ENCODE data around the gene ZNF699.
"Not testable (repeated sequence)": the region's sequence is repeated elsewhere in the genome, so short reads cannot be mapped to it uniquely, and the experiment has no call there.

The ZNF699 gene

DNA sequence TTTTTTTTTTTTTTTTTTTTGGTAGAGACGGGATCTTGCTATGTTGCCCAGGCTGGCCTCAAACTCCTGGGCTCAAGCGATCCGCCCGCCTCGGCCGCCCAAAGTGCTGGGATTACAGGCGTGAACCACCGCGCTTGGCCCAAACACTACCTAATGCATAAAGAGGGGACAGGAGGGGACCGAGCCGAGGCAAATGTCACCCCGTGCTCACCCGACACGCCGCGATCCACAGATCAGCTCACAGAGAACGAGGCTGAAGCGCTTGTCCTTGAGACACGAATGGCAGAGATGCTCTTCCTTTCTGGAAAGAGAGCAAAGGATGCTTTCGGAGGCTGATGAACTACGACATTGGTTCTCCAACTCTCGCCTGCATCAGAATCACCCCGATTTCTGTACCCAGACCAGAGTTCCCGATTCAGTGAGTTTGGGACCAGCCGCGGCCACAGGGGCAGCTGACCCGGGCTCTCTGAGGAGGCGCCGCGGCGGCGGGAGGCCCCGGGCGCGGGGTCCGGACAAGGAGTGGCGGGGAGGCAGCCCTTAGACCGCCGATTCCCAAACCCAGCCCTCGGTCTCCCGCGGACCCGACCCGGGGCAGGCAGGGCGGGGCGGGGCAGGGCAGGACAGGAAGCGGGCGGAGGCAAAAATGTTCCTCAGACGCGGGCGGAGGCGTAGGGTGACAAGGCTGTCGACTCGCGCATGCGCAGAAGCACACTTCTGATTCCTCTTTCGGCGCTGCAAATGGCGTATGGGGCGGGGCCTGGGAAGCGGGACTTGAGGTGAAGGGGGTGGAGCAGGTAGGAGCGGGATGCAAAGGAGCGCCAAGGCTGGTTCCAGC, at the start of gene ZNF699:
Gene ZNF699 (minus strand): TSS at position 700 of the 835 bp plus-strand sequence. CDS start 4,719 bp downstream, outside the sequence.
- peak; percentile 71 to 98 (median 95) for DNase-seq

DNA sequence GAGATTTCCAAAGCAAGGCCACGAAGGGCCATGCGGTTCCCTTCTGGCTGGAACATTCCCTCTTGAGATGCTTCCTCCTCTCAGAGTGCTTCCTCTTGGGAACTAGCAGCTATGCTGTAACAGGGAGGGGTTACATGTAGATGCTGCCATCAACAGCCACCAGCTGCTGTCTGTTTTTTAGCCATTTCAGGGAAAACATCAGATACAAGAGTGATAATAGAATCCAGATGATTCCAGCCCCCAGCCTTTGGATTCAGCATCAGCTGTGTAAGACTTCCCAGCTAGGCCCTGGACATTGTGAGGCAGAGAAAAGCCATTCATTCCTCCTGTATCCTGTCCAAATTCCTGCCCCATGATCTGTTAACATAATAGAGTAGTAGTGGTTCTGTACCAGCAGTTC, 45.0 kb upstream of the ZNF699 start:
- DNase-seq, result no peak

- DNase-seq, result no peak
Observed at GRCh38 chr19:9353011-9353410, 43.4 kb upstream of the ZNF699 start.

DNA sequence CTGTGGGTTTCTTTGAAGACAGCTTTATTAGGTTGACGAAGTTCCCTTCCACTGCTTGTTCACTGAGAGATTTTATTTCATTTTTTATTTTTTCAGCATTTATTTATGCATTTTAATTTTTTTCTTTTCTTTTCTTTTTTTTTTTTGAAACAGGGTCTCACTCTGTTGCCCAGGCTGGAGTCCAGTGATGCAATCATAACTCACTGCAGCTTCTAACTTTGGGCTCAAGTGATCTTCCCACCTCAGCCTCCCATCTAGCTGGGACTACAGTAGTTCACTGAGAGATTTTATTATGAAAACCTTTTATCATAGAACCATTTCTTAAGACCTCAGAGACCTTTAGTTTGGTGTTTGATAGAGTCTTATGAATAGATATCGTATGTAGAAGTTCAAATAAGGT, 42.9 kb upstream of the ZNF699 start:
- DNase-seq, result no peak

GRCh38 chr19:9348671-9349070, 39.0 kb upstream of the ZNF699 start:
- no peak for DNase-seq

DNA sequence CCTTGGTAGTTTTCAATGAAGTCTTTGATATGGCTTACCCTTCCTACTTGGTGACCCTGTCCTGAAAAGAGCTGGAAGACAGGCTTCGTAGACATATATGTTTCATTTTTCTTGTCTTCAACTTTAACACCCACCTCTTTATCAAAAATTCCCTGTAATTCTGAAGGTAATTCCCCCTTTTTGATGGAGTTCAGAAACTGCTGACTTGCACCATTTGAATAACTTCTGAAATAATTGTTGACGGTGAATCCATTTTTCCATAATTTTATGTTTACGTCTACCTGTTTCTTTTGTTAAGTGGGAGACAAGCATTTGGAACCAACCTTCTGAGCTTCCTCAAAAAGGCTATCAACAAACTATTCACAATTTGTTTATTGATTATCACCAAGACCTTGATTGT, 38.6 kb upstream of the ZNF699 start:
- DNase-seq, result no peak

DNA sequence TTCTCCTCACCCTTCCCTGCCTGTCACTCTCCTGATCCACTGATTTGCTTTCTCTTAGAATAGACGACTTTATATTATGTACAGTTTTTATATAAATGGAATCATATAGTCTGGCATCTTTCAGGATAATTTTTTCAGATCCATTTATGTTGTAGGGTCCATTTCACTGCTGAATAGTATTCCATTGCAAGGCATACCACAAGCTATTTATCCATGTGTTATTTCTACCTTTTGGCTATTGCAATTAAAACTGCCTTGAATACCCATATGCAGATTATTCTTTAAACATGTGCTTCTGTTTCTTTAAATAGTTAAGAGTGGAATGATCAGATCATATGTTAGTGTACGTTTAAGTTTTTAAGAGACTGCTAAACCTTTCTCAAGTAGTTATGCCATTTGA, 35.4 kb upstream of the ZNF699 start:
- no peak for DNase-seq

- DNase-seq, result no peak
Observed at GRCh38 chr19:9342610-9343304, 33.1 kb upstream of the ZNF699 start.

- DNase-seq, result no peak
Observed at GRCh38 chr19:9329999-9330398, 20.4 kb upstream of the ZNF699 start.

DNA sequence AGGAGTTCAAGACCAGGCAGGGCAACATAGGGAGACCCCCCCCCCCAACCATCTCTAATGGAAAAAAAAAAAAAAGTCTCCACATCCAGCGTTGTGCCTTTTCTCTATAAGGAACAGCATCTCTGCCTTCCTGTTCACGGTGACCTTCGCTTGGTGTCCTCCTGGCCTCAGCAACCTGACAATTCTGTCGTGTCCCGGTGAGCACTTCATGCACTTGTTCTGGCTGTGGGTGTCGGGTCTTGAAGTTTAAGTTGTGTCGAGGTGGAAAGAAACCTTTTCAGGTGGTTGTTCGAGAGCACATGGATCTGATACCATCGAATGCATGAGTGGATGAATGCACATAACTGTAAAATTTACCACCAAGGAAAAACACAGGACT, 14.9 kb upstream of the ZNF699 start:
- DNase-seq, result no peak

DNA sequence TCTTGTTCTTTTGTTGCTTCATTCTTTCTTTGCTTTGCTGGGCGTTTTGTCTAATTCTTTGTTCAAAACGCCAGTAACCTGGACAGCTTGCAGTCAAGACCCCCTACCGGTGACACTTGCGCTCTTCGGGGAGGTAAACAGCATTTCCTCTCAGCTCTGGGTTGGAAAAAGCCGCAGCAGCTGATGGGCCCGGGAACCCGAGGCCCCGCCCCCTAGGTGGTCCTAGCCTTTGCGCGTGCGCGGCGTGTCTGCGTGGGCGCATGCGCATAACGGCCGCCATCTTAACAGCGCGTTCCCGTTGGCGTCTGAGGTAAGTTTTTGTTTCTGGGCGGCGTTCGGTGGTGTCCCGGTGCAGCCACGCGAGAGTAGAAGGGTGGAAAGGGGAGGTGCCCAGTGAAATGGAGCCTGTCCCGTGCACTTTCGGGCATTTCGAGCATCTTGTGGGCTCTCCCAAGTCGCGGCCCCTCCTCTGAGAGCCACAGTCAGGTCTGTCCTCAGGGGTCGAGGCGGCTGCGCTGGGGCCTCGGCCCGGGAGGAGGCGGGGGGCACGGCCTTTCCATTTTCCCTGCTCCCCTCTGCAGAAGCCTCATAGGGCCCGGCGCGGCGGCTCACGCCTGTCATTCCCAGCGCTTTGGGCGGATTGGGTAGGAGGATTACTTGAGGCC, 14.4 kb upstream of the ZNF699 start, which contains the start of gene ZNF559:
Gene ZNF559 (plus strand): TSS at position 261 of the 665 bp plus-strand sequence. CDS start 14,371 bp downstream, outside the sequence.
- peak in 55 of 56 donors; percentile 24 to 93 (median 82) for DNase-seq

- peak; percentile 16 to 88 (median 69) for DNase-seq
Observed at GRCh38 chr19:9323557-9323918, 13.9 kb upstream of the ZNF699 start.

DNA sequence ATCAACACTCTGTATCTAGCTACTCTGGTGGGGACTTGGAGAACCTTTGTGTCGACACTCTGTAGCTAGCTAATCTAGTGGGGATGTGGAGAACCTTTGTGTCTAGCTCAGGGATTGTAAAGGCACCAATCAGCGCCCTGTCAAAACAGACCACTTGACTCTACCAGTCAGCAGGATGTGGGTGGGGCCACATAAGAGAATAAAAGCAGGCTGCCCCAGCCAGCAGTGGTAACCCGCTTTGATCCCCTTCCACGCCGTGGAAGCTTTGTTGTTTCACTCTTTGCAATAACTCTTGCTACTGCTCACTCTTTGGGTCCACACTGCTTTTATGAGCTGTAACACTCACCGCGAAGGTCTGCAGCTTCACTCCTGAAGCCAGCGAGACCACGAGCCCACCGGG, 12.6 kb upstream of the ZNF699 start:
- not testable (repeated sequence) for DNase-seq

GRCh38 chr19:9321756-9322155, 12.1 kb upstream of the ZNF699 start:
- not testable (repeated sequence) for DNase-seq

GRCh38 chr19:9321338-9321737, 11.7 kb upstream of the ZNF699 start:
- DNase-seq, result no peak

DNA sequence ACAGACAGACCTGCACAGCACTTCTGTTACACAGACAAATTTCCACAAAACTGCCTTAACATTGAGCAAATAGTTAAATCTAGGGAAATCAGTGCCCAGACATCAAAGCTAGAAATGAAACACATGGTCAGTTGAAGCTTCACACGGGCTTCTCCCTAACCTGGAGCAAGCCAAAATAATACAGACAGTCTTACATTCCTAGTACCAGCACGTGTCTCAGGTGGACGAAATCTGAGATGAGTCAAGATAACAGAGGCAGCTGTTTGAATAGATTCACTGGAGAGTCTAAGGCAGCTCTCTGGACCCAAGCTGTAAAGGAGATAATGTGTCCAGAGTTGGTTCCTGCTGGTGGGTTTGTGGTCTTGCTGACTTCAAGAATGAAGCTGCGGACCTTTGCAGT, 4.1 kb upstream of the ZNF699 start:
- no peak for DNase-seq

GRCh38 chr19:9309974-9310446, 372 bp upstream of the ZNF699 start:
- peak in 34 of 56 donors; percentile 74 to 97 (median 92) for DNase-seq

DNA sequence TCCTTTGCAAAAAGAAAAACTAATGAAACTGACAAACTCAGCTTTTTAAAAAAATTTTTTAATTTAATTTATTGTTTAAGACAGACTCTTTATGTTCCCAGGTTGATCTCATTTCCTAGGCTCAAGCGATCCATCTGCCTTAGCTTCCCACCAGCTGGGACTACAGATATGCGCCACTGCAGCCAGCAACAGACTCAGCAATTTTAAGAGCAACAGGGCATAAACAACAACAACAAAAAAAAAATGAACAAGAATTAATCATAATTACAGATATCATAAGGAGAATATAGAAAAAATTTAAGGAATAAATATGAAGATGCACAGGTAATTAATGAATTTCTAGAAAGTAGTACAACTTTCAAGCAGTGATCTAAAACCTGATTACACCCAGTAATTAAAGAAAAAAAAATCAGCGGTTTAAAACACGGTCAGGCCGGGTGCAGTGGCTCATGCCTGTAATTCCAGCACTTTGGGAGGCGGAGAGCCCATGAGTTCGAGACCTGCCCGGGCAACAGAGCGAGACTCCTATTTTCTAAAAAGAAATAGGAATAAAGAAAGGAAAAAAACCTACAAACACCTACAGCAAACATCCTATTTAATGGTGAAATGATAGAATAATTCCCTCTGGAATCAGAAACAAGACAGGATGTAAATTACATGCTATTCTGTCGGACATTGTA, 1.4 kb downstream of the ZNF699 start:
- no peak for DNase-seq

DNA sequence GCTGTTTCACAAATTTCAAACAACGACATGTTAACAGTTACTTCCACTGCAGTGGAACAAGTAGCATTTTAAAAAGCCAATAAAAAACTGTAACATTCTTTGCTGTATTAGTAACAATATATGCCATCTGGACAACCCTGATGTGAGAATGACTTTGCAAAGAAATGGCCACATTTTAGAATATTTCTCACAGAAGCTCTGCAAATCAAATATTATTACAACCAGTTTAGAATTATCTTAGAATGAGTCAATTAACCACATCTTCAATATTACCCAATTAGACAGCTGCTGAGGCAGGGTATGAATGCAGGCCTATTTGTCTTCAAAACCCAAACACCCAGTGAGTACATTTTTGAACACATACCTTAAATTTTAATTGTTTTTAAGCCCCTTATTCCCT, 3.2 kb downstream of the ZNF699 start:
- no peak for DNase-seq

DNA sequence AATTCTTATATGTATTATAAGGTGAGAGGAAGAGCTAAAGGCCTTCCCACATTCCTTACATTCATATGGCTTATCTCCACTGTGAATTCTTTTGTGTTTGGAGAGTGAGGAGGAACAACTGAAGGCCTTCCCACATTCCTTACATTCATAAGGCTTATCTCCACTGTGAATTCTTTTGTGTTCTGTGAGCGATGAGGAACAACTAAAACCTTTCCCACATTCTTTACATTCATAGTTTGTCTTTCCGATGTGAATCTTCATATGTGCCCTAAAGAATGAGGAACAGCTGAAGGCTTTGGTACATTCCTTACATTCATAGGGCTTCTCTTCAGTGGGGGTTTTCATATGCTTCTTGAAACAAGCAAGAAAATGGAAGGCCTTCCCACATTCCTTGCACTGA, 13.3 kb downstream of the ZNF699 start:
- no peak for DNase-seq

GRCh38 chr19:9295411-9295849, 14.2 kb downstream of the ZNF699 start:
- DNase-seq, result no peak
